Karpas-422 (cell line): Measurements from ENCODE around the gene ULK4. TPM values are rescaled to one million over a fixed set of nuclear protein-coding genes. Genes with fewer than 3 reads are reported as not detected.

ENCODE experiments used
- DNase-seq: peaks from one replicate; pipeline ENCODE4 v3.0.0-alpha.2; 2015
- H2AFZ ChIP-seq: fragments of 200-600 bp; sonication (generic); 2 replicates; pipeline ENCODE4 v1.6.1; 2014; ENCODE audit warnings: antibody characterized with exemption, low read length, mixed read lengths
- H3K27ac ChIP-seq: fragments of 200-600 bp; sonication (generic); 2 replicates; pipeline ENCODE4 v1.5.1; 2014; ENCODE audit warnings: mild to moderate bottlenecking, low read length, moderate library complexity
- H3K27me3 ChIP-seq: fragments of 200-600 bp; sonication (generic); 2 replicates; pipeline ENCODE4 v1.6.1; 2014; ENCODE audit warnings: low read length, mixed read lengths
- H3K36me3 ChIP-seq: fragments of 200-600 bp; sonication (generic); 2 replicates; pipeline ENCODE4 v1.6.1; 2014; ENCODE audit warnings: low read length, mixed read lengths; ENCODE audit not compliant: insufficient read depth
- H3K4me1 ChIP-seq: fragments of 200-600 bp; sonication (generic); 2 replicates; pipeline ENCODE4 v1.6.1; 2014; ENCODE audit warnings: mild to moderate bottlenecking, low read length, mixed read lengths
- H3K4me2 ChIP-seq: fragments of 200-600 bp; sonication (generic); 2 replicates; pipeline ENCODE4 v1.6.1; 2014; ENCODE audit warnings: low read length, low read depth, mild to moderate bottlenecking; ENCODE audit not compliant: poor library complexity, severe bottlenecking
- H3K4me3 ChIP-seq: fragments of 200-600 bp; sonication (generic); 2 replicates; pipeline ENCODE4 v1.5.1; 2014; ENCODE audit warnings: mild to moderate bottlenecking, antibody characterized with exemption, low read length, mixed read lengths
- H3K79me2 ChIP-seq: fragments of 200-600 bp; sonication (generic); 2 replicates; pipeline ENCODE4 v1.6.1; 2014; ENCODE audit warnings: mild to moderate bottlenecking, low read length, mixed read lengths
- H3K9ac ChIP-seq: fragments of 200-600 bp; sonication (generic); 2 replicates; pipeline ENCODE4 v1.6.0; 2014; ENCODE audit warnings: low read length
- H3K9me2 ChIP-seq: fragments of 200-600 bp; sonication (generic), shearing (Covaris generic); replicated peaks from 2 replicates; pipeline ENCODE4 v1.6.0; 2014; ENCODE audit warnings: mild to moderate bottlenecking, low read length, moderate library complexity; ENCODE audit not compliant: insufficient read depth
- H3K9me3 ChIP-seq: fragments of 300-700, 200-600 bp; sonication (generic); 2 replicates; pipeline ENCODE4 v1.6.1; 2014; ENCODE audit warnings: low read length, mixed read lengths
- H4K20me1 ChIP-seq: fragments of 200-600 bp; sonication (generic); 2 replicates; pipeline ENCODE4 v1.6.1; 2014; ENCODE audit warnings: mild to moderate bottlenecking, antibody characterized with exemption, low read length, low read depth; ENCODE audit not compliant: insufficient read depth
- total RNA-seq: library from RNA; depleted of rRNA; stranded (reverse); fragments of >200 nt; shearing (Covaris generic); gene quantifications from 2 replicates; pipeline ENCODE4 v1.2.3, GENCODE V29; 2014; ENCODE audit warnings: low replicate concordance

Gene ULK4
- total RNA-seq, 1 experiment from 2014 or later = 8.8 TPM

GRCh38 chr3:41339758-41340157, 622.1 kb downstream of the ULK4 start:
- no peak overlapping the region for H3K9ac ChIP-seq
- no peak overlapping the region for H3K4me2 ChIP-seq
- H3K27ac ChIP-seq = no peak overlapping the region
- H3K9me2 ChIP-seq = no peaks in the 10 kb centered on the region
- no peaks in the 10 kb centered on the region for H3K9me3 ChIP-seq
- H2AFZ ChIP-seq = no peak overlapping the region
- H3K4me1 ChIP-seq = peaks cover 3% of the 10 kb centered on the region; the same call in 1 of the 2 replicates
- no peaks in the 10 kb centered on the region for H4K20me1 ChIP-seq
- no peaks in the 10 kb centered on the region for H3K79me2 ChIP-seq
- H3K4me3 ChIP-seq = no peak overlapping the region
- peak; percentile 46 for DNase-seq
- no peaks in the 10 kb centered on the region for H3K27me3 ChIP-seq
- H3K36me3 ChIP-seq = no peaks in the 10 kb centered on the region

GRCh38 chr3:41338276-41338675, 623.6 kb downstream of the ULK4 start:
- no peak overlapping the region for H2AFZ ChIP-seq
- H3K27me3 ChIP-seq = no peaks in the 10 kb centered on the region

DNA sequence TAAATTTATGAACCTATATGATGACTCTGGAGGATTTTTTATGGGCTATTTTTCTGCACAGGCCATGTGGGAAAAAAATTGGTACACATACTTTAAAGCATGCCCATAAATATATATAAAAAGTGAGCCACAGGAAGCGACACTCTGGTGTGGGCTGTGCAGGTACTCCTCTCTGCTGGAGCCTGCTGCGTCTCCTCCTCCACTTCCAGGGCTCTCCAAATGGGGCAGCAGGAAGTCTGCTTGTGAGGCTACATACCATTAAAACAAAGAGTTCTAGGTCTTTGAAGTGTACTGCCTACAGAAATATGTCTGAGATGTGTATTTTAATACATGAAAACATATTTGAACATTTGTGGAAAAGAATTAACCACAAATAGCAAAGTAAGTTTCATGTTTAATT, 627.5 kb downstream of the ULK4 start:
- no peak overlapping the region for H3K9ac ChIP-seq
- no peaks in the 10 kb centered on the region for H3K36me3 ChIP-seq

More at GRCh38 chr3:41338276-41338675, 623.6 kb downstream of the ULK4 start:
- Histone ChIP-seq H3K9ac (no peak overlapping the region), H3K27ac (no peak overlapping the region), H3K4me3 (no peak overlapping the region), H3K9me2 (no peaks in the 10 kb centered on the region), H3K4me2 (no peak overlapping the region), H3K79me2 (no peaks in the 10 kb centered on the region), H3K36me3 (no peaks in the 10 kb centered on the region), H4K20me1 (no peaks in the 10 kb centered on the region), H3K9me3 (no peaks in the 10 kb centered on the region), H3K4me1 (peaks cover 3% of the 10 kb centered on the region; the same call in 1 of the 2 replicates)
- no peak for DNase-seq

GRCh38 chr3:41331041-41331440, 630.9 kb downstream of the ULK4 start:
- Histone ChIP-seq H3K27me3 (no peaks in the 10 kb centered on the region), H3K79me2 (no peaks in the 10 kb centered on the region), H3K27ac (no peak overlapping the region), H3K4me3 (no peak overlapping the region), H3K9me2 (no peaks in the 10 kb centered on the region), H3K9ac (no peak overlapping the region), H3K4me1 (no peaks in the 10 kb centered on the region), H3K9me3 (no peaks in the 10 kb centered on the region), H2AFZ (no peak overlapping the region), H3K4me2 (no peak overlapping the region), H4K20me1 (no peaks in the 10 kb centered on the region), H3K36me3 (no peaks in the 10 kb centered on the region)
- DNase-seq = no peak

More for the DNA sequence above, 627.5 kb downstream of the ULK4 start:
- H3K27me3 ChIP-seq = no peaks in the 10 kb centered on the region
- H3K4me1 ChIP-seq = no peaks in the 10 kb centered on the region
- no peaks in the 10 kb centered on the region for H3K9me2 ChIP-seq
- no peak overlapping the region for H3K4me2 ChIP-seq
- H3K9me3 ChIP-seq = no peaks in the 10 kb centered on the region
- H3K79me2 ChIP-seq = no peaks in the 10 kb centered on the region
- H3K4me3 ChIP-seq = no peak overlapping the region
- no peak overlapping the region for H2AFZ ChIP-seq
- no peak for DNase-seq
- H4K20me1 ChIP-seq = no peaks in the 10 kb centered on the region
- H3K27ac ChIP-seq = no peak overlapping the region

- Histone ChIP-seq H3K9ac (no peak overlapping the region), H4K20me1 (no peaks in the 10 kb centered on the region), H3K4me3 (no peak overlapping the region), H3K9me2 (no peaks in the 10 kb centered on the region), H3K4me2 (no peak overlapping the region), H3K9me3 (no peaks in the 10 kb centered on the region), H3K27me3 (no peaks in the 10 kb centered on the region), H3K36me3 (no peaks in the 10 kb centered on the region), H3K79me2 (no peaks in the 10 kb centered on the region), H2AFZ (no peak overlapping the region), H3K4me1 (no peaks in the 10 kb centered on the region), H3K27ac (no peak overlapping the region)
- DNase-seq = no peak
These were observed 631.4 kb downstream of the ULK4 start for GRCh38 chr3:41330465-41330864.

DNA sequence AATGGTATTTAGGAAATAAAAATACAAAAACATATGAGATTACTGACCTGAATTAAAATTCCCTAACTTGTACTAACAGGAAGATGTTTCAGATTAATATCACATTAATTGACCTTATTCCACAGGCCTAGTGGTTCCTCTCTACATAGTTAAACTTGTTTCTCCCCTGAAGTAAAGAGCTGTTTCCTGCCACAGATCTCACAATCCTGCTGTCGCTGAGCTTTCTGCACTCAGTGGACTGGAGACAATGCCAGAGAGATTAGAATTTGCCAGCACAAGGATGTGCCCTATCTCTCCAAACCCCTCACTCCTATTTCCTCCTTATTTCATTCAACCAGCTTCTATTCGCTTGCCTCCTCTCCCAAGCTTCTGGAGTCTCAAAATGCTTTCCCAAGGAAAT, 632.0 kb downstream of the ULK4 start:
- no peak for DNase-seq
- H3K9me2 ChIP-seq = no peaks in the 10 kb centered on the region
- no peak overlapping the region for H2AFZ ChIP-seq
- no peak overlapping the region for H3K9ac ChIP-seq
- no peaks in the 10 kb centered on the region for H3K79me2 ChIP-seq
- H3K36me3 ChIP-seq = no peaks in the 10 kb centered on the region
- H3K27me3 ChIP-seq = no peaks in the 10 kb centered on the region
- no peaks in the 10 kb centered on the region for H3K4me1 ChIP-seq
- no peak overlapping the region for H3K27ac ChIP-seq
- no peak overlapping the region for H3K4me3 ChIP-seq
- H4K20me1 ChIP-seq = no peaks in the 10 kb centered on the region
- H3K4me2 ChIP-seq = no peak overlapping the region
- H3K9me3 ChIP-seq = no peaks in the 10 kb centered on the region

- Histone ChIP-seq H3K4me1 (no peaks in the 10 kb centered on the region), H2AFZ (no peak overlapping the region), H3K27ac (no peak overlapping the region), H3K4me3 (no peak overlapping the region), H4K20me1 (no peaks in the 10 kb centered on the region), H3K27me3 (no peaks in the 10 kb centered on the region), H3K4me2 (no peak overlapping the region), H3K9me2 (no peaks in the 10 kb centered on the region), H3K79me2 (no peaks in the 10 kb centered on the region), H3K9me3 (no peaks in the 10 kb centered on the region), H3K9ac (no peak overlapping the region), H3K36me3 (no peaks in the 10 kb centered on the region)
- no peak for DNase-seq
These were observed 633.0 kb downstream of the ULK4 start for GRCh38 chr3:41328926-41329325.

GRCh38 chr3:41327718-41328117, 634.2 kb downstream of the ULK4 start:
- Histone ChIP-seq H3K27me3 (no peaks in the 10 kb centered on the region), H3K9me3 (no peaks in the 10 kb centered on the region), H3K4me1 (no peaks in the 10 kb centered on the region), H3K79me2 (no peaks in the 10 kb centered on the region), H3K4me3 (no peak overlapping the region), H3K36me3 (no peaks in the 10 kb centered on the region), H3K9me2 (no peaks in the 10 kb centered on the region), H3K9ac (no peak overlapping the region), H3K4me2 (no peak overlapping the region), H3K27ac (no peak overlapping the region), H2AFZ (no peak overlapping the region), H4K20me1 (no peaks in the 10 kb centered on the region)
- no peak for DNase-seq

DNA sequence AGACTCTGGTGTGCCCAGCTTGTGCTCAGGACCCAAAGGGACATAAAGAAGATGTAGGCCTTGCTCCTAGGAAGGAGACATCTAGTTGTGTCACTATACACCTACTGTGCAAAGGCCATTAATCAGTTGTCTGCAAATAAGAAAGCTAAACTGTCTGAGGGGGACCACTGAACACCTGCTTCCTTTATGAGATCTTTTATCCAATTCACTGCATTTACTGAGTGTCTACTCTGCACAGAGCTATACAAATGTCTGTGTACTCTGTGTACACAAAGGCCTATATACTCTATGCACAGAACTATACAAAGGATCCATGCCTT, 637.8 kb downstream of the ULK4 start:
- no peak overlapping the region for H3K27ac ChIP-seq
- no peaks in the 10 kb centered on the region for H3K79me2 ChIP-seq
- no peaks in the 10 kb centered on the region for H4K20me1 ChIP-seq
- H3K27me3 ChIP-seq = no peaks in the 10 kb centered on the region
- H3K9me2 ChIP-seq = no peaks in the 10 kb centered on the region
- H3K36me3 ChIP-seq = no peaks in the 10 kb centered on the region
- H3K4me2 ChIP-seq = no peak overlapping the region
- no peaks in the 10 kb centered on the region for H3K4me1 ChIP-seq
- no peak overlapping the region for H3K4me3 ChIP-seq
- no peak for DNase-seq
- no peaks in the 10 kb centered on the region for H3K9me3 ChIP-seq
- H3K9ac ChIP-seq = no peak overlapping the region
- H2AFZ ChIP-seq = no peak overlapping the region
